HG02943 (cell line): ENCODE measurements around the gene KCND3.

Experiments used
- ATAC-seq: cut with Tn5 transposase; IDR thresholded peaks from one replicate; pipeline ENCODE4 v1.9.1; 2021; ENCODE audit warnings: mild to moderate bottlenecking, low read depth, moderate library complexity; ENCODE audit not compliant: unreplicated experiment

Gene KCND3

GRCh38 chr1:111791776-111792175 lies 197.7 kb downstream of the KCND3 start:
- no peak for ATAC-seq

- no peak for ATAC-seq
Measured at GRCh38 chr1:111789666-111790316, 199.7 kb downstream of the KCND3 start.

DNA sequence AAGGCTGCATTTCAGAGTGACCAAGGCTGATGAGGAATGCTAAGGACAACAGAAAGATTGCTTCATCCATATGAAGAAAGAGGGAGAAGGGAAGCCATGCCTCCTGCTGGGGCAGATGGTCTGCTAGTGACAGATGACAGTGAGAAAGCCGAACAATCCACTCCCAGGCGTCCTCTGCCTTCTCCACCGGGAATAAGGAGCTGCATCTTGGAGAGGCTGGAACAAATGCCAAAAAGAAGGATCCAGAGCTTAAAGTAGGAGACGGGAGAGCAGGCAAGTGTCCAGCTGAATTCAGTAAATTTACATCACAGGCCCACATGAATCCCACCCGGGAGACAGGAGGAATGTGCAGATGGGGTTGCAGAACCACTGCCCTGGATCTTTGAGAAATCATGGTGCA lies 200.3 kb downstream of the KCND3 start:
- ATAC-seq: no peak

GRCh38 chr1:111786669-111787207 lies 202.7 kb downstream of the KCND3 start:
- ATAC-seq: no peak

DNA sequence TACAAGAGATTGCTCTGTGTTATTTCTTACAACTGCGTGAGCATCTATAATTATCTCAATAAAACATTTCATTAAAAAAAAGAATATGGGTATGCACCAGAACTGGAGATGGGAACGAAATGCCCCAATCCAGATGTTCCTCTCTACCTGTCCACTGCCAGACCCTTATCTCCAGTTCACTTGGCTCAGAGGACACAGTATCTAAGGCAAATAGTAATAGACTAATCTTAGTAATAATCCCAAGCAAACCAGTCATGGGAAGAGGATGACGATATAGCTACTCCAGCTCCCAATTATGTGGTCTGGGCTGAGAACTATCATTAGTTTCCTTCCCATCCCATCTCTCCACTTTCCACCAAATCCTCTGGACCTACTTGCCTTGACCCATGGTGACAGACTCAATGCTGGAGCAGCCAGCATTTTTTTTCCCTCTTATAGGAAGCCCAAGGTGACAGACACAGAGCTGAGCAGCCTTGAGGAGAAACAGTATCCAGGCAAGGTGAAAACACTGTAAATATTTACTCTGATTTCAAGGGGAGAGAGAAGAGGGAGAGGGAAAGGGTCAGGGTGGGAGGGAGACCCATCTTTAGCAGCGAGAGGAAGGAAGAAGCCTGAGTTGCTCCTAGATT lies 205.1 kb downstream of the KCND3 start:
- ATAC-seq: no peak

DNA sequence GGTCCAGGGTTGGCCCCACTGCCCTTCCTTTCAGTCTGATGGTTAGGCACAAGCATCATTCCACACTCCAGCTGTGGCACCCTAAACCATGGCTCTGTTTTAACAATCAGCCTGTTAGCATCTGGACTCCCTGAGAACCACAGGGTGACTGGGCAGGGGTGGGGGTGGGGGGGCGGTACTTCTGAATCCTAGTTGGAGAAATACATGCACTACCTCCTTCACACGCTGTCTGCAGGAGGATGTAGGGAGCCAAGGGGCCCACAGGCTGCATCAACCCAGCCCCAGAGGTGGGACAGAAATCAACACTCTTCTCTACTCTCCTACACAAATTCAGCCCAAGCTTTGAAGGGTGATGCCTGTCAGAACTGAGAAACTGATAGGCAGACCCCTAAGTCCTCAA lies 209.9 kb downstream of the KCND3 start:
- no peak for ATAC-seq

GRCh38 chr1:111778541-111779051 lies 210.9 kb downstream of the KCND3 start:
- ATAC-seq: no peak

DNA sequence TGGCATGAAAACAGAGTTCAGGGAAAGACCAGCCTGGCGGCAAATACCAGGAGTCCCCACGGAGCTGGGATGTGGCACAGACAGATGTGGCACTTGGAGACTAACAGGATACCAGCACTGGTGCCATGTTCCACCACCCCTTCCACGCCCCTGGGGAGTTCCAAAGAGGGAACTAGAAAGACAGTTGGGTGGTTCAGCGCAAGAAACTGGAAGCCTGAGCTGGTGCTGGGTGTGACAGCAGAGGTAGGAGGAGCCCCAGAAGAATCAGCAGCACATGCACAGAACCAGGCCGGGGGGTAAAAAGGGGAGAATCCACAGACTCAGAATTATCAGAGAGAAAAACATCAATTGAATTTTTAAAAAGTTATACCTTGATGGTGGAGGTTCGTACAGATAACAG lies 211.4 kb downstream of the KCND3 start:
- no peak for ATAC-seq

DNA sequence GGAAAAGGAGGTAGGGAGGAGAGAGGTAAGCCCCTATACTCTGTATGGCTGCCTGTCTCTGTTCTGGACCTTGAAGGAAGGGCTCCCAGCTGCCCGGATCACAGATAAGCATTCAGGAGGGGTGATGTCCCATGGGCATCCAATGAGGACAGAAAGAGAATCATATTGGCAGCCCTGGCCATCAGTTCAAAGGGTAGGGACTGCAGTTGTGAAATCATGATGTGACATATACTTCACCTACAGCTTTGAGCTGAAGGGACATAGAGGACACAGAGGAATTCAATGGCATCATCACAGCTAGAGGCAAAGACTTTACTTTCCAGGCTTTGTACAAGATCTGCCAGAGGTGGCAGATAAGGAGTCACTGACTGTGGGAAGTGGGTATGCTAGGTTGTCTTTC lies 212.2 kb downstream of the KCND3 start:
- no peak for ATAC-seq

- ATAC-seq: no peak
Measured at GRCh38 chr1:111776861-111777260, 212.6 kb downstream of the KCND3 start.

DNA sequence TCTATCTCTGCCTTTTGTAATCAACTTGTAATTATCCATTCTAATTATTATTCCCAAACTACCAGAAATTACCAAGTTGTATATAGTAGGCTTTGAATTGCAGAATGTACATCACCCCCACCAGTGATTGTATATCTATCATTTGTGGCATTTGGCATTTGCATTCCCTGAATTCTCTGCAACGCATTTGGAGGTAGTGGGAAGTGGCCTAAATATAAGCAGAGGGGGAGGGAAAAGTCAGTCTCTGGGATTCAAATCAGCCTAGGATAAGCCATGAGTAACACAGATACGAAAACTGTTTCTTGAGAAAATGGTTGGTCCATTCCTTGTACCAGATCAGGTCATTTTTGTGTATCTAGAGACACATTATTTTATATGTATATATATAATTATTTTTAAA lies 213.1 kb downstream of the KCND3 start:
- ATAC-seq: no peak

DNA sequence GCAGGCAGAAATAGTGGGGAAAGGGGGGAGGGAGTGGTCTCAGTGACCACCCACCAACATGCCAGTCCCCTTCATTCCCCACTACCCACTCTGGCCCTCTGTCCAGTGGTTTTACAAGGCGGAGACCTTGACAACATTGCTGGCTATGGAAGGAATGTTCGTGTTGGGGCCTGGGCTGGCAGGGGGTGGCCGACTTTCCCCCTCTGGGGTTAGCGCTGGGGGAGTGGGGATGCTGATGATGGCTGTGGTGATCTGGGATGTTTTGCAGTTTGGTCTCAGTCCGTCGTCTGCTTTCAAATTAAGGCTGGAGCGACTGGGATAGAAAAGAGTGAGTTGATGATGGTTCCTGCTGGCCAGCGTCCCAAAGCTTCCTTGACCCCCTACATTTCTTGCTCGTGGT lies 213.5 kb downstream of the KCND3 start:
- ATAC-seq: no peak

- ATAC-seq: no peak
Measured at GRCh38 chr1:111770916-111771315, 218.6 kb downstream of the KCND3 start.

DNA sequence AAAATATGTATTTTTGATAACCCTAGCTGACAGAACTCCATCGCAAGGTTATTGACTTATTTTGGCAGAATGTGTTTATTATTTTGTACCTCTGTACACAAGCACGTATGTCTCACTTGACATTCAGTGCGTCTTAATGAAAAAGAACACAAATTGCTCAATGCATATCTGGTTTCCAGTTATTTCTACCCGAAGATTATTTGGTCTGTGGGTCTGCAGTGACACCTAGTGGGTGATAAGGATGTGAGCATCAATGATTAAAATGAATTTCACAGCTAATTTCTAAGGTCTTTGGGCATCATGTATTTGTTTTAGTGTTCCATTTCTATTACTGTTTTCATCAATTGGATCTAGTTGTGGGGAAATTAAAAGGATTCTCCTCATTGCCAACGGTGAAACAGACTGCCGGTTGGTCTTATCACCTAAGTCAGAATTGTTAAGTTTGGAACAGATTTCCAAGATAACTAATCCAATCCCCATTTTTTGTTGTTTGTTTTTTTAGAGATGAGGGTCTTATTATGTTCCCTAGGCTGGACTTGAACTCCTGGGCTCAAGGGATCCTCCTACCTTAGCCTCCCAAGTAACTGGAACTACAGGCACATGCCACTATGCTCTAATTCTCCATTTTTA lies 219.8 kb downstream of the KCND3 start:
- no peak for ATAC-seq

GRCh38 chr1:111768625-111769024 lies 220.8 kb downstream of the KCND3 start:
- ATAC-seq: no peak

- no peak for ATAC-seq
Measured at GRCh38 chr1:111768023-111768422, 221.4 kb downstream of the KCND3 start.

DNA sequence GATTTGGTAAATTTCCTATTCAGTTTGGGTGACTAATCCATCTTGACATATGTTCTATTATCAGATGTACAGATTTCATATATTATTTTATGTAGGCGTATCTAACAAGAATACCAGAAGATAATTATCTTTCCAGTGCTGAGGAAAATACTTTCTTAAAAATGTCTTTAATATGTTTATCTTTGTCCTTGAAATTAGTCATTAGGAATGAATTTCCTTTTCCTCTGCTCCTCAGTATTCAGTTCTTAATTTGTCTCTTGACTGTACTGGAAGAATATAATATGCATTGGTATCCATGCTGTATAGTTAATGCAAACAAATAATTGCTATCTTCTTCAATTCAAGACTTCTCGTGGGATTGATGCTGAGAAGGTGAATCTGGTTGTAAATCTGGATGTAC lies 227.1 kb downstream of the KCND3 start:
- no peak for ATAC-seq

DNA sequence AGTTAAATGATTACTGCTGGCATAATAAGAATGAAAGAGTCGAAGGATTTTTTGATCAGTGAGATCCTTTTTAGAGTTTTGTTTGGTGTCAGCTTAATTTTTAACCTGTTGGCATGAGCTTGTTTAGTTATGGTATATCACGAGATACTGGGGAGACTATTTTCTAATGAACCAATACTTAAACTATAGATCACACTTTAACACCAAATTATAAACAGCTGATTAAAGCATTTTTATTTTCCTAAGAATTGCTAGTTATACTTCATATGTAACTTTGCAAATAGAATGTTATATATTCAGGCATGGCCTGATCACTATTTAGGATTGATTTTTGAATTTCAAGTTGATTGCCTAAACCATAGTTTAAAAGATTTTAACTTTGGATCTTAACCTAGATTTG lies 227.8 kb downstream of the KCND3 start:
- ATAC-seq: no peak

GRCh38 chr1:111758373-111758772 lies 231.1 kb downstream of the KCND3 start:
- no peak for ATAC-seq

DNA sequence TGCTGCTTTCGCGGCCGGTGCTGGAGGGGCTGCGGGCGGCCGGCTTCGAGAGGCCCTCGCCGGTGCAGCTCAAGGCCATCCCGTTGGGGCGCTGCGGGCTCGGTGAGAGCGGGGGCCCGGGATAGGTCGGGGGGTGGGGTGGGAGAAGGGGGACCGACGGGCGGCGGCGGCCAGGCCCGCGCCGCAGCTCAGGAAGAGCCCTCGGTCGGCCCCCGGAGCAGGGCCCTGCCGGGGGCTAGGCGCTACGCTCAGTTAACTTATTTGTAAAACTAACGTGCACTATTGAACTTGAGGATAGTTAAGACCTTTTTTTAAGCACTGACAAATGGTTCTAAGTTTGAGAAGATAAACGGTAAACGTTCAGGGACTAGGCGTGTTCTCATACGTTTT lies 233.3 kb downstream of the KCND3 start:
- ATAC-seq: no peak

GRCh38 chr1:111755331-111756123 lies 233.9 kb downstream of the KCND3 start, which contains the start of gene DDX20:
Gene DDX20 (plus strand): TSS chr1:111755901. CDS start chr1:111755925, 24 bp downstream.
- ATAC-seq: peak; percentile 90
